ENCODE data around the gene FANCM.

Gene FANCM, protein sequence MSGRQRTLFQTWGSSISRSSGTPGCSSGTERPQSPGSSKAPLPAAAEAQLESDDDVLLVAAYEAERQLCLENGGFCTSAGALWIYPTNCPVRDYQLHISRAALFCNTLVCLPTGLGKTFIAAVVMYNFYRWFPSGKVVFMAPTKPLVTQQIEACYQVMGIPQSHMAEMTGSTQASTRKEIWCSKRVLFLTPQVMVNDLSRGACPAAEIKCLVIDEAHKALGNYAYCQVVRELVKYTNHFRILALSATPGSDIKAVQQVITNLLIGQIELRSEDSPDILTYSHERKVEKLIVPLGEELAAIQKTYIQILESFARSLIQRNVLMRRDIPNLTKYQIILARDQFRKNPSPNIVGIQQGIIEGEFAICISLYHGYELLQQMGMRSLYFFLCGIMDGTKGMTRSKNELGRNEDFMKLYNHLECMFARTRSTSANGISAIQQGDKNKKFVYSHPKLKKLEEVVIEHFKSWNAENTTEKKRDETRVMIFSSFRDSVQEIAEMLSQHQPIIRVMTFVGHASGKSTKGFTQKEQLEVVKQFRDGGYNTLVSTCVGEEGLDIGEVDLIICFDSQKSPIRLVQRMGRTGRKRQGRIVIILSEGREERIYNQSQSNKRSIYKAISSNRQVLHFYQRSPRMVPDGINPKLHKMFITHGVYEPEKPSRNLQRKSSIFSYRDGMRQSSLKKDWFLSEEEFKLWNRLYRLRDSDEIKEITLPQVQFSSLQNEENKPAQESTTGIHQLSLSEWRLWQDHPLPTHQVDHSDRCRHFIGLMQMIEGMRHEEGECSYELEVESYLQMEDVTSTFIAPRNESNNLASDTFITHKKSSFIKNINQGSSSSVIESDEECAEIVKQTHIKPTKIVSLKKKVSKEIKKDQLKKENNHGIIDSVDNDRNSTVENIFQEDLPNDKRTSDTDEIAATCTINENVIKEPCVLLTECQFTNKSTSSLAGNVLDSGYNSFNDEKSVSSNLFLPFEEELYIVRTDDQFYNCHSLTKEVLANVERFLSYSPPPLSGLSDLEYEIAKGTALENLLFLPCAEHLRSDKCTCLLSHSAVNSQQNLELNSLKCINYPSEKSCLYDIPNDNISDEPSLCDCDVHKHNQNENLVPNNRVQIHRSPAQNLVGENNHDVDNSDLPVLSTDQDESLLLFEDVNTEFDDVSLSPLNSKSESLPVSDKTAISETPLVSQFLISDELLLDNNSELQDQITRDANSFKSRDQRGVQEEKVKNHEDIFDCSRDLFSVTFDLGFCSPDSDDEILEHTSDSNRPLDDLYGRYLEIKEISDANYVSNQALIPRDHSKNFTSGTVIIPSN (N-terminal part only)

GRCh38 chr14:45135659-45136395 is at the start of gene FANCM:
TSS of gene FANCM (plus strand) at chr14:45135930. CDS start at chr14:45136032, 102 bp downstream.
- peak; percentile 95 for DNase-seq (ENCODE audit: low spot score)

- peak; percentile 65 for DNase-seq (ENCODE audit: low spot score)
These were observed 45.9 kb upstream of the FANCM start for GRCh38 chr14:45089813-45090212.

DNA sequence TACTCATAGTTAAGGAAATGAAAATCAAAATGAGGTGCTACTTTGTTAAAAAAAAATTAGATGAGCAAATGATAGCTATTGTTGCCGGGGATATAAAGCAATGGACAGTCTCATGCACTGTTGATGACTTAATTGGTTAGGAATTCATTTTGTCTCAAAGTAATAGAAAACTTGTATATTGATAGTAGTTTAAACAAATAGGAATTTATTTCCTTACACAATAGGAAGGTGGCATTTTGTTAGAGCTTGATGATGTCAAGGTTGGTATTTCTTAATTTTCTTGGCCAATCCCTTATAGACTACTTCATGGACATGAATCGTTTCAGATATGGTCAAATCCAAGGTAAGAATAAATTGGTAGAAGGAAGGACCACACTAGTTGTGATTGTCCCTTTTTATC is 44.0 kb upstream of the FANCM start:
- no peak for DNase-seq (ENCODE audit: low spot score)

DNA sequence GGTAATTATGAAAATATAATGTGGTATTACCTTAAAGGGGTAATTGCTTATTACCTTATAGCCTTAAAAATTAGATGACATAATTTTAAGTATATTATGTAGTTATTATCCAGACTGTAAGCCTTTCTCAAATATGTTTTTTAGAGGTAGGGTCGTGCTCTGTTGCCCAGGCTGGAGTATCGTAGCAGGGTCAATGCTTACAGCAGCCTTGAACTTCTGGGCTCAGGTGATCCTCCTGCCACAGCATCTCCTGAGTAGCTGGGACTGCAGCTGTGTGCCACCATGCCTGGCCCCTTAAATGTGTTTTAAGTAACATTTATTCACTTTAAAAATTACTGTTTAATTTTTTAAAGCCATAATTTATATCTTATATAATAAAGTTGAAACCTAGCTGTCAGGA is 41.5 kb upstream of the FANCM start:
- no peak for DNase-seq (ENCODE audit: low spot score)

DNA sequence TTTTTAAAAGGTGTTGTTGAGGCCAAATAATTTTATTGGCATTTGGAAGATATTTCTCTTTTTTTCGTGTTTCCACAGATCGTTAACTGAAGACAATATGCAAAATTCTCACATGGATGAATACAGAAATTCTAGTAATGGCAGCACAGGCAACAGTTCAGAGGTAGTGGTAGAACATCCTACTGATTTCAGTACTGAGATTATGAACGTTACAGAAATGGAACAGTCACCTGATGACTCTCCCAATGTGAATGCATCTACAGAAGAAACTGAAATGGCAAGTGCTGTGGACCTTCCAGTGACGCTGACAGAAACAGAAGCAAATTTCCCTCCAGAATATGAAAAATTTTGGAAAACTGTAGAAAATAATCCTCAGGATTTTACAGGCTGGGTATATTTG is 40.6 kb upstream of the FANCM start:
- DNase-seq (ENCODE audit: low spot score), result no peak

DNA sequence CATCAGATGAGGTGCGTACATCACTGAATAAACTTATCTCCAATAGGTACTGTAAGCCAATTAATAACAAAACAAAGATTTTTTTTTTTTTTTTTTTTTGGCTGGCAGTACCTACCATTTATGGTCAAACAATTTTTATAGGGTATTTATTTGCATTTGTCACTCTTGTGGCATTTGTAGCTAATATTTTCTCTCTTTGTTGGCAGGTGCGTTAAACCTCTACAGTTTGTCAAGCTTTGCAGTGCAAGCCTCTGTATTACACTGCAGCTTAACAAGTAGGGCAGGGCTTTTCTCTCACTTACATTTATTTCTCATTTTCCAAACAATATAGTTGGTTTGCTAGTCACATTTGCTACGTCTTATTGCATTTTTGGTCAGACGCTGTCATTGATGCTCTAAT is 39.5 kb upstream of the FANCM start:
- DNase-seq (ENCODE audit: low spot score), result no peak

- no peak for DNase-seq (ENCODE audit: low spot score)
These were observed 31.9 kb upstream of the FANCM start for GRCh38 chr14:45103806-45104205.

DNA sequence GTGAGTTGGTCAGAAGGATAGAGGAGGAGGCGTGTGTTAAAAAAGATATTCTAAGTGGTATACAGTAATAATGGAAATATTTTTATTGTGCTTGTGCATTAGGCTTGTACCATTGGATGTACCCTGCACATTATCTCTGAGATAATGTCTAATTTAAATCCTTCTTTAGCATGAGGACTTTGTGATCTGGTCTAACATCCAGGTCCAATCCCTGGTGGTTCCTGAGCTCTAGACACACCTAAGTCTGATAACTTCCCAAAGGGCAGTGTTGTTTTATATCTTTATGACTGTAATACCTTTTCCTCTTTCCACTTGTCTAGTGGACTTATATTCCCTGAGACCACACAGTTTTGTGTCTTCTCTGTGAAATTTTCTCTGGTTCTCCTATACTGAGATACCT is 31.2 kb upstream of the FANCM start:
- DNase-seq (ENCODE audit: low spot score), result no peak

- no peak for DNase-seq (ENCODE audit: low spot score)
These were observed 22.6 kb upstream of the FANCM start for GRCh38 chr14:45112896-45113781.

DNA sequence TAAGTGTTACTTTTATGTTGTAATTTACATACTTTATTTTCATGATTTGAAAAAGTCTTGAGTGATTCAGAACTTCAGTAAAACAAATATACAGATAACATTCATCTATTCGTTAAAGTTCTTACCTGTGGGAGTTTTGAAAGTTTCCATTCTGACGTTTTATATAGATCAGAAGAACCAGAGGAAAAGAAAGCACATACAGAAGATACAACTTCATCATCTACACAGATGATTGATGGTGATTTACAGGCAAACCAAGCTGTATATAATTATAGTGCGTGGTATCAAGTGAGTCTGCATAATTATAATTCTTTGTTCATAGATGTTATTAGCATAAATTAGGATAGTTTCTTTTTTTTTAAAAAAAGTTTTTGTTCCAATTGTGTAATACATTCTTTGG is 21.4 kb upstream of the FANCM start:
- DNase-seq (ENCODE audit: low spot score), result no peak

DNA sequence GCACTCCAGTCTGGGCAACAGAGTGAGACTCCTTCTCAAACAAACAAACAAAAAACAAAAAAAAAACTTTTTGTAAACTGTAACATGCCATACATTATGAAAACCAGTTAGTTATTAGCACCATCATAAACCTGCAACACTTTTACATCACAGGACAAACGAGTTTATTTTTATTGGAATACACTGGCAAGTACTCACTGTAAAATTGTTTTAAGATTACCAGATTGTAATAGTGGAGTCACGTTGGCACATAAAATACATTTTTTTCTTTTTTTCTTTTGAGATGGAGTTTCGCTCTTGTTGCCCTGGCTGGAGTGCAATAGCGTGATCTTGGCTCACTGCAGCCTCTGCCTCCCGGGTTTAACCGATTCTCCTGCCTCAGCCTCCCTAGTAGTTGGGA is 17.1 kb upstream of the FANCM start:
- DNase-seq (ENCODE audit: low spot score), result no peak

DNA sequence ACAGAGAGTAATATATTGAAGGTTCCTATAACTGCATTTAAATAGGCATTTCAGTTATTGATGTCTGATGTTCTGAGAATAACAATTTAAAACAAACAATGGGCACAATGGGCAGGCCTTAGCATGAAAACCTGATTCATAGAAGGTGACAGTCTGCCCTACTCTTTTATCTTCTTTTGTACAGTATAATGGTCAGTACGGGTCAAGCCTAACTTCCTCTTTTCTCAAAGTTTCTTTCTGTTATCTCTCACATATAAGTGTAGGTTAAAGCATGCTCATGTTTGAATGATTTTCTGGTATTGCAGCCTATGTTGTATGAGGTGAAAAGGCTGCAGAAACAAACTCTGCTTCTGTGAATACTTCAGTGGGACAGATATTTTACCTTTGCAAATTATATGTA is 15.6 kb upstream of the FANCM start:
- DNase-seq (ENCODE audit: low spot score), result no peak

- no peak for DNase-seq (ENCODE audit: low spot score)
These were observed 12.5 kb upstream of the FANCM start for GRCh38 chr14:45123271-45123670.

- DNase-seq (ENCODE audit: low spot score), result no peak
These were observed 10.0 kb upstream of the FANCM start for GRCh38 chr14:45125754-45126153.

GRCh38 chr14:45128963-45129629 is 6.6 kb upstream of the FANCM start:
- no peak for DNase-seq (ENCODE audit: low spot score)

DNA sequence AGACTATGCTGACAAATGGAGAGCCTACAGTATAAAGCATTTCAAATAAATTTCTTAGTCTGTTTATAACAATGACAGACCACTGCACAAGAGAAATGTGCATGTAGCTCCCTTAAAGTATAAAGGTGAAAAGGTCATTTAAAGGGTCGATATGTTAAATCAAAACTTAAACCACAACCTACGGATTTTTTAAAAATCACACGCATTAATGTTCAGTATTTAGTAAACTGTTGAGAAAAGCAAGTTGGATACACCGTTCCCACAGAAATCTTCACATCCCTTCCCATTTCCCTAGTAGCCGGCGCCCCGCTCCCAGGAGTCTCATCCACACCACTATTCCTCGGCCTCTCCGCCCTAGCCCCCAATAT is 2.1 kb upstream of the FANCM start:
- no peak for DNase-seq (ENCODE audit: low spot score)

DNA sequence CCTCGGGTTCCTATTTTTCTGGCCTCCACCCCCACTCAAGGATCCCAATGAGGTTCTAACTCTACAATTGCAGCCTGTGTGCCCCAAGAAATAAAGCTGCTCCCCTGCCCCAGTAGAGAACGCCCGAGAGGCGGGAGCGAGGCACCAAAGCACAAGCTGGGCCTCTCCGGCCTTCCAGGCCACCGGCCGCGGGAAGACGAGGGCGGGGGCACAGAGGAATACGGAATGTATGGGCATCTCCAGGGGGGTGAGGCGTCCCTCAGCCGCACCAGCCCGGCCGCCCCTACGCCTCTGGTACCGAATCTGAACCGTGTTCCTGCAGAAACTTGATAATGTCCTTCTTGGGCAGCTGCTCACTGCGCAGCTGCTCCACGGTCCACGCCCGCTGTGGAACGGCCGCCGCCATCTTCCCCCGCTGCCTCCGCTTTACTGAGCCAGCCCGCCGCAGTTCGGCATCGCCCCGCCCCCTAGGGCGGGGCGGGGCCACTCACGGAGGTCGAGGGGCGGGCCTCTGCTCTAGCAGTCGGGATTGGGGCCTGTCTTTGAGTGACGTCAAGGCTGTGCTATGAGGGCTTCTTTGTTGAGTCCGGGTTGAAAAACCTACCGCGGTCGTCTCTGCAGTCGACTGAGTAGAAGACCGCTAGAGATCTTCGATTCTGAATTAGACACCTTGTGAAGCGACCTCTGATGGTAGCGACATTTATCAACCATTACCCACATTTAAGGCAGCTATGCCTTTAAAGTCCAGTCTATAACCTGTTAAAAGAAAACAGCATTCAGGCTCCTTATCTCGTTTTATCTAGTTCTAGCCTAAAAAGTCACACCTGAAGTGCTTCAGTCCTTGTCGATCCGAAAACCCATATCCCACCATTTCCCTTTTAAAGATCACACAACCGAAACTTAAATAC is 1.4 kb upstream of the FANCM start, which contains the start of gene FKBP3:
Gene FKBP3 (minus strand): TSS at position 431 of the 908 bp plus-strand sequence. CDS start 25 bp downstream, at position 406.
- peak; percentile 98 for DNase-seq (ENCODE audit: low spot score)

GRCh38 chr14:45135156-45135555 is 574 bp upstream of the FANCM start:
- no peak for DNase-seq (ENCODE audit: low spot score)

DNA sequence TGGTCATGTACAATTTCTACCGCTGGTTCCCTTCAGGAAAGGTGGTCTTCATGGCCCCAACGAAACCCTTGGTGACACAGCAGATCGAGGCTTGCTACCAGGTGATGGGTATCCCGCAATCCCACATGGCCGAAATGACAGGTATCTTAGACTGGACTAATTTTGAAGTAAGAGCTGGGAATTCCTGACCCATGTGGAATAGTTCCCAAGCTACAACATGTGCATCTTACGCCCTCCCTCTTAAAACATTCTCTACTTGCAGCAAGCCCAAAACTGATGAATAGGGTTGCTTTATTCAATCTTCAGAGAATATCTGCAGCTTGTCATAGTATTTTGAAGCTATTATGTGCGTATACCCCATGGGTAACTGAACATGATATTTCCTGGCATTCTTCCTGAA is 669 bp downstream of the FANCM start:
- no peak for DNase-seq (ENCODE audit: low spot score)

Data from CD4-positive, alpha-beta T cell treated with Interleukin-2 at 100 ng/mL for 4 hours (primary cell).